Measurements from ENCODE around the gene LRRC27. TPM values are rescaled to one million over a fixed set of nuclear protein-coding genes. Genes with fewer than 3 reads are reported as not detected.

Gene LRRC27
- polyA plus RNA-seq, 1 donor = 7.3 TPM

DNA sequence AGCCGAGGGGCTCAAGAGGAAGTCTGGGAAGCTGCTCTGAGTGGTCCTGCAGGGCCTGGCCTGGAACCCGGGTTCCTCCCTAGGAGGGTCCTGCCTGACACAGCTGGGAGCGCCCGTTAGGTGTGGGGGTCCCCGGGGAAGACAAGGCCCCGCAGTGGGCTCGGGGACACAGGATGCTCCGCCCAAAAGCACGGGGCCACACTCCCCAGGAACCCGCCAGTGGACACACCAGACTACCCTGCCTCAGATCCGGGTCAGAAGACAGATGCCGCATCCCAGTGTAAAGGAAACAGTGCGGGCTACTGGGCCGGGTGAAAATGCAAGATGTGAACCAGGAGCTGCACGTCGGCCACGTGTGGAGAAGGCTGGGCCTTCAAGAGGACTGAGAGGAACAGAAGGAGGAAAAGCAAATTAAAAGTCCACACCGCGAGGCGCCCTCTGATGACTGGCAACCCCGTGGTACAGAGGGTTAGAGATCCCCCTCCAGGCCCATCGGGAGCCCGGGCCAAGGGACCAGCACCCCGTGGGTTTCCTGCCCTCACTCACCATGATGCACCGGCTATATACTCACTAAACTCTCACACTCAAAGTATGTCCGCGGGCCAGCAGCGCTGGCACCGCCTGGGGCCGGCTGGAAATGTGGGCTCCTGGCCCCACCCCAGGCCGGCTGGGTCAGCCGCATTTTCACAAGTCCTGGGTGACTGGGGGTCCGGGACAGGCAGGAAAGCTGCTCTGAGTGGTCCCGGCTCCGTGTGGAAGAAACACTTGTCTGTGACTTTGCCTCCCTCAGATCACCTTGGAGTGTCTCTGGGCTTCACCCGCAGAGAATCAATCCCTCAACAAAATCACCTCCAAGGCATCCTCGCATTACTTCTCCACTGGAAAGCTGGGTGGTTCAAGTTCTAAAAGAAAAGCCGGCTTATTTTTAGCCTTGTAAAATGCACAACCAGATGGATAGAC lies 30.3 kb upstream of the LRRC27 start:
- DNase-seq (ENCODE audit: low read depth) = no peak

DNA sequence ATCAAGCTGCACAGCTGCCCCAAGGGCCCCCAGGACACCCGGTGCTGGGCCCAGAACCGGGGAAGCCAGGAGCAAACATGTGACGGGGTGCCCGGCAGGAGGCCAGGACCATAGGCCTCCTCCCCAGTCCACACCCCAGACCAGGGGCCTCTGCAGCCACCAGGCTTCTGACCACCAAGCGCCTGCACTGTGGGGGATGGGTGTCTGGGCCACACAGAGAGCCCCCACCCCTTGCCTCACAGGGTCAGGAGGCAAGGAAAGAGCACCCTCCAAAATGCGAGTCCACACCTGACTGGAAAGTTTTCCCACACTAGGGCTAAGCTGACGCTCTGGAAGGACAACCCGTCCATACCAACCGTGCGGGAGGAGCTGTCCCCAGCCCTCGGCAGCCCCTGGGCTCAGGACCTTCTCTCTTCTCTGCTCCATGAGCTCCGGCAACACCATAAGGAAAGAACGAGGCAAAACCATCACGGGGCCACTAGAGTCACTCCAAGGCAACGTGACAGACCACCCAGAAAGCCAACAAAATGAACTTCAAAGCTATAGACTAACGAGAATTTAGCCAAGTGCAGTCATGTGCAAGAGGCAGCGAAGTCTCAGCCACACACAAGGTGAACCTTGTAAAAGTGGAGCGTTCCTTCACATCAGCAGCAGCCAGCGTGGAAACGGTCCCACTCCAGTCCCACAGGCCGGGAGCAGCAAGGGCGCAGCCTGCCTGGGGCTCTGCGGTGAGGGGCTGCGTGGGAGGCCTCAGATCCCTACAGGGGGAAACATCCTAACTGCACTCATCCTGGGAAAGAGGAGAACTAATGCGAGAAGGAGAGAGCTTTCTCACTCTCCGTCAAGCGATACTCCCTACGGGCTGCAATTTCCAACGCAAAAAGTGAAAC lies 29.3 kb upstream of the LRRC27 start:
- DNase-seq (ENCODE audit: low read depth) = no peak

- DNase-seq (ENCODE audit: low read depth) = no peak
These were observed 28.5 kb upstream of the LRRC27 start for GRCh38 chr10:132303361-132304115.

GRCh38 chr10:132304756-132305509 lies 27.1 kb upstream of the LRRC27 start:
- no peak for DNase-seq (ENCODE audit: low read depth)

GRCh38 chr10:132305654-132306342 lies 26.2 kb upstream of the LRRC27 start:
- DNase-seq (ENCODE audit: low read depth) = no peak

GRCh38 chr10:132306343-132306685 lies 25.7 kb upstream of the LRRC27 start:
- DNase-seq (ENCODE audit: low read depth) = no peak

DNA sequence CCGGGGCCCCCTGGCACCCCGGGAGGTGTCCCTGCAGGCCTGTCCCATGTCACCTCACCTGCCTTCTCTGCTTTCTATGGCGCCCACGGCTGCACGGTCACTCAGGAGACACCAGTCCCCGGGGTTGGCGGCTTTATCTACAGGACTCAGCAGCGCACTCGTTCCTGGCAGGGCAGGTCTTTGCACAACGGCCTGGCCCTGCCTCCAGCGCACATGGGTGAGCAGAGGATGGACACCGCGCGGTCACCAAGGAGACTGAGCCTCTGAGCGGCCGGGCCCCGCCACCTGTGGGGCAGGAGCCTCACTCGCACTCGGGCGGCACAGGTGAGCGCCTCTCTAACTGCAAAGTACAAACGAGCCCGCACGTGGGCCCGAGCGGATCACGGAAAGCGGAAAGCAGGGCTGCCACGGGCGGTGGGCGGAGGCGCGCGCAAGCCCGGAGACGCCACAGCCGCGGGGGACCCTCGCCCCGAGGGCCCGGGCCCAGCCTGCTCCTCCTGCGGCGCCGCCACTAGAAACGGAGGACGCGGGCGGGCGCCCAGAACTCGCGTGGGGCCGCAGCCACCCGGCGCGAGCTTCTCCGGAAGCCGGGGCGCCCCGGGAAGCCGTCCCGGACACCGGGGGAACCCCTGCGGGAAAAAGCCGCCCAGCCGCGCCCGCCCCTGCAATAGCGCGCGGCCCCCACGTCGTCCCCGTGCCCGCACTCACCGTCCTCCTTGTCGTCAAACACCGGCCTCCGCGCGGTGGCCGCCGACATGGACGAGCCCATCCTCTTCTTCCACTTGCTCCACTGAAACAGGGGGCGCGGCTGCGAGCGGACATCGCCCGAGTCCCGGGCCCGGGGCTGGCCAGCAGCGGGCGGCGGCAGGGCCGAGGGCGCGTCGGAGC lies 24.9 kb upstream of the LRRC27 start:
- no peak for DNase-seq (ENCODE audit: low read depth)

DNA sequence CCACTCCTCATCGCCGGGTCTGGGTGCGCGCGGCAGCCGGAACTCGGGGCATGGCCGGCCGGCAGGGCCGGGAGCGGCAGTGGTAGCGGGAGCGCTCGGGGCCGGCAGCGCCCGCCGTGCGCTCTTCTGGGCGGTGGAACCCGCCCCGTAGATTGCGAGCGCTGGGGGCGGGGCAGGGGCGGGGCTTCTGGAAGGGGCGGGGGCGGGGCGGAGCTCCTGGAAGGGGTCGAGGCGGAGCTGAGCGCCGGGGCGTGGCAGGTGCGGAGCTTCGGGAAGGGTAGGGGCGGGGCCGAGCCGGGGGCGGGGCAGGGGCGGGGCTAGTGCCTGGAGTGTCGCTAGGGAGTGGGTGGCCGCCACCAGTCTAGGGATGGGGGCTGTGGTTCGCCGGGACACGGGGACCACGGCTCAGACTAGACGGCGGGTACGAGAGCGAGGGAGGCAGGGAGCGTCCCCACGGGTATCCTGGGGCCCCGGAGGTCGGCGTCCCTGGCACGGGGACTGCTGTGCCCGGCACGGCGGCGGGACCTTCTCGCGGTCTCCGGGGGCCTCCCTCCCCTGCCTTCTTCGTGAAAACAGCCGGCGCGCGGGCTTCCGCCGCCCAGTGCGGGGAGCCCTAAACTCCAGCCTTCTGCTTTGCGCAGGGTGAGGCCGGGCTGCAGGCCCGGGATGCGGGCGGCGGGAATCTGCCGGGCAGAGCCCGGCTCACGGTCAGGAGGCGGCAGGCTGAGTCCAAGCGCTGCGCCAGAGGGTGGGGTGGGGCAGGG lies 24.0 kb upstream of the LRRC27 start, which contains the start of gene STK32C:
TSS of gene STK32C (minus strand) at position 128 of the 764 bp plus-strand sequence. CDS start at position 11, 117 bp downstream.
- DNase-seq (ENCODE audit: low read depth) = peak; percentile 26

- DNase-seq (ENCODE audit: low read depth) = no peak
These were observed 23.2 kb upstream of the LRRC27 start for GRCh38 chr10:132308587-132309470.

- DNase-seq (ENCODE audit: low read depth) = no peak
These were observed 22.5 kb upstream of the LRRC27 start for GRCh38 chr10:132309471-132309865.

GRCh38 chr10:132309879-132310591 lies 22.0 kb upstream of the LRRC27 start:
- no peak for DNase-seq (ENCODE audit: low read depth)

DNA sequence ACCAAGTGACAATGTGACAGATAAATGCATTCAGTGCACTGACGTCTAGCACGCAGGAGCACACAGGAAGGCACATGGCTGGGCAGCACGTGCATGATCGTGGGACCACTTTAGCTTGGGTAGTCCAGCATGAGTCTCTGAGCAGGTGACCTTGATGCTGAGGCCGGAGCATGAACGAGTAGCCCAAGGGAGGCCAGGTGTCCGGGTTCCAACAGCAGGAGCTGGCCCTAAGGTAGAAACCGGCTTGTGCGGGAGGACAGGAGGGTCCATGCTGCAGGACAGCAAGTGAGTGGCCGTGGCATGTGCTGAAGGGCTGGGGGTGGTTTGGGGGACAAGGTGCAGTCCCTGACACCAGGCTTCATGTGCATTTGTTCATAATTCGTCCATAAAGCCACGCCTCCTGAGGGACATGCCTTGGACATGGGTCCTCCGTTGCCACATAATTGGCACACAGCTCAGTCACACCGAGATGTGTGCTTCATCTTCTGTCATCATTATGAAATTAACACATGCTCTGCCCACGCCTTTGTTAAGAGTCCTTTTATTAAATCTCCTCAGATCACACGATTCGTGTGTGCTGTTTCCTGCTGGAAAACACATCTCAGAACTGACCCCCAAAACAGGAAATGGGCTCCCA lies 21.2 kb upstream of the LRRC27 start:
- DNase-seq (ENCODE audit: low read depth) = no peak

- no peak for DNase-seq (ENCODE audit: low read depth)
These were observed 20.6 kb upstream of the LRRC27 start for GRCh38 chr10:132311338-132311939.

DNA sequence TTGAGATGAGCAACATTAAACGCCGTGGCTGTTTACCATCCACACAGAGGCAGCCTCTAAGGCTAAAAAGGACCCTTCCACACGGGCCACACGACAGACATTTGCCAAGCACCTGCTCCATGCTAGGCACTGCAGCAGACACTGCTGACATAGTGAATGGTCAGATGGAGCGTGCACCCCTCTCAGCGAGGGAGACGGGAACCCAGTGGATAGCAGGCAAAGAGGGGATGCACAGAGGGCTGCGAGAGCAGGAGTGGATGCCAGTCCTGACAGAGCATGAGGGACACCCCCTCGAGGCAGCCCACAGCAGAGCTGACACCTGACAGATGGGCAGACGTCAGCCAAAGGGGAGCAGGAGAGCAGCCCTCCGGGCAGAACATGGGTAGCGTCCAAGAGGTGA lies 18.7 kb upstream of the LRRC27 start:
- DNase-seq (ENCODE audit: low read depth) = no peak

- DNase-seq (ENCODE audit: low read depth) = no peak
These were observed 18.1 kb upstream of the LRRC27 start for GRCh38 chr10:132313865-132314264.

DNA sequence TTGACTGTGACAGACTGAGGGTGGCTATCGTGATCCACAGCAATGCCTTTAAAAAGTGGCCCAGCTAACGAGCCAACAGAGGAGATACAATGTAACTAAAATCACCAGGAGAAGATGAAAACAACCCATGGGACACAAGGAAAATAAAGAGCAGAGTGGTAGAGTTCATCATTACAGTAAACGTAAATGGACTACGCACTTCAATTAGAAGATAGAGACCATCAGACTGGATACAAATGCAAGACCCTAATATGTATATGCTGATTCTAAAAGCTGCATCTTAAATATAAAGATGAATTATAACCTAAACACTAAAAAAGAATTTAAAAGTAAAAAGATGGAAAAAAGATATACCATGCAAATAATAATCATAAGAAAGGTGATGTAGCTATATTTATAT lies 17.7 kb upstream of the LRRC27 start:
- no peak for DNase-seq (ENCODE audit: low read depth)
